ENCODE measurements around the gene OLFML1. TPM values are rescaled to one million over a fixed set of nuclear protein-coding genes. Genes with fewer than 3 reads are reported as not detected.
A peak's percentile ranks its signal among the peaks of the same experiment; 100 is the strongest.

Gene OLFML1
- not detected in 2 replicates for total RNA-seq

GRCh38 chr11:7485186-7486097, at the start of gene OLFML1:
Gene OLFML1, plus strand, starts transcription at chr11:7485506. Its CDS starts 370 bp downstream, at chr11:7485876.
- intact Hi-C loops (cut with micrococcal nuclease) = no loop called here
- no peak within 1 kb of the TSS for H3K27ac Mint-ChIP-seq
- no peaks in the 10 kb centered on the region for H3K4me1 Mint-ChIP-seq (ENCODE audit: low read depth)
- no peak within 1 kb of the TSS for H3K4me3 Mint-ChIP-seq (ENCODE audit: low read depth)
- no peaks in the 10 kb centered on the region for H3K36me3 Mint-ChIP-seq (ENCODE audit: low read depth)
- H3K9me3 Mint-ChIP-seq = no peaks in the 10 kb centered on the region
- H3K27me3 Mint-ChIP-seq (ENCODE audit: low read depth) = no peaks in the 10 kb centered on the region
- no peak for DNase-seq (ENCODE audit: low spot score)

DNA sequence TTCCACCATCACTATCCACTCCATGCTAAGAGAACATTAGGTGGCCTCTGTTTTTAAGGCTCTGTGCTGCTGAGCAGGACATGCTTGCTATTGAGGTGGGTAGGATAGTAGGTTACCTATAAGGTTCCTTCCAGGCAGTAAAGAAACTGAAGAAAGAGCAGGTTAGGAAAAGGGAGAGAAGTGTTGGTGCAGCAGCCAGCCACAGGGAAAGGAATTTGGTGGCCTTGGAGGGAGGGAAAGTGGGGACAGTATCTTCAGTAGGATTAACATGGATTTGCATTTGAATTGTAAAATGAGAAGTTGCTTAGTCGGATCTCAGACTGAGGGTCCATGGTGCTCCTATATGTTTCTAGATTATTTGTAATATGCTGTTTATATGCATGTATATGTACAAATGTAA, 49.2 kb upstream of the OLFML1 start:
- Mint-ChIP-seq H3K36me3 (ENCODE audit: low read depth) (no peaks in the 10 kb centered on the region), H3K27me3 (ENCODE audit: low read depth) (no peaks in the 10 kb centered on the region), H3K27ac (peak overlapping the region; percentile 69), H3K9me3 (no peaks in the 10 kb centered on the region), H3K4me3 (ENCODE audit: low read depth) (no peak overlapping the region), H3K4me1 (ENCODE audit: low read depth) (peaks cover 14% of the 10 kb centered on the region)
- intact Hi-C loops (cut with micrococcal nuclease) = no loop called here
- no peak for DNase-seq (ENCODE audit: low spot score)

DNA sequence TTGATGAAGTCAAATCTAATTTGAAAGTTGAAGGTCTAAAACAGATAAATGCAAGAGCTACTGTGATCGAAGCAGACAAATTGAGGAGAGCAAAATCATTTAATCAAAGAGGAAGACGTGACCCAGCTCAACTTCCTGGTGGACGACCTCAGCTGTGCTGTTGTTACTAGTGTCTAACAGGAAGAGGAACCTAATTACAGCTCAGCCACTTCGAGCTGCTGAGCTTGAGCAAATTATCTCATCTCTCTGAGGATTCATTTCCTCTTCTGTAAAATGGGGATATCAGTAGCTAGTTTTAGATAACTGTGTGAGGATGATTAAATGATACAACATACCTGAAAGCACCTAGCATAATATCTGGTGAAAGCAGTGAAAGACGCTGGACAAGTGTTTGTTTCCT, 48.6 kb upstream of the OLFML1 start:
- no peak for DNase-seq (ENCODE audit: low spot score)
- peaks cover 14% of the 10 kb centered on the region for H3K4me1 Mint-ChIP-seq (ENCODE audit: low read depth)
- intact Hi-C loops (cut with micrococcal nuclease) = no loop called here
- no peaks in the 10 kb centered on the region for H3K9me3 Mint-ChIP-seq
- no peaks in the 10 kb centered on the region for H3K27me3 Mint-ChIP-seq (ENCODE audit: low read depth)
- peak overlapping the region; percentile 69 for H3K27ac Mint-ChIP-seq
- no peak overlapping the region for H3K4me3 Mint-ChIP-seq (ENCODE audit: low read depth)
- no peaks in the 10 kb centered on the region for H3K36me3 Mint-ChIP-seq (ENCODE audit: low read depth)

DNA sequence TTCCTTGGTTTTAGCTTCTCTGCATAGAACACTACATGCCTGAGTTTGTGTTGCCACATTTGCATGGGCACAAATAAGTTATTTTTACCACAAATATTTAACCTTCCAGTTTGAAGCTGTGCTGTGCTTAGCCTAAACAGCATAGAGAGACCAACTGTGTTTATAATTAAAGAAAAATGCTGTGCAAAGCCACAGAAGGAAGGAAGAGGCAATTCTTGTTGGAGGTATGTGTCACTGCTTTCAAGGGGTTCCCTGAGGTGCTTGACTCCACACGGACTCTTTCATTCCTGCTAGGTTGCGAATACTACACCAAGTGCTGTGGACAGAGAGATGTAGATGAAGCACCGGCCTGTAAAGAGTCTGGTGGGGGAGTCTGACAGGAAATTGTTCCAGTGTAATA, 47.6 kb upstream of the OLFML1 start:
- no peak overlapping the region for H3K4me3 Mint-ChIP-seq (ENCODE audit: low read depth)
- H3K4me1 Mint-ChIP-seq (ENCODE audit: low read depth) = peaks cover 14% of the 10 kb centered on the region
- no peaks in the 10 kb centered on the region for H3K9me3 Mint-ChIP-seq
- no peaks in the 10 kb centered on the region for H3K36me3 Mint-ChIP-seq (ENCODE audit: low read depth)
- H3K27ac Mint-ChIP-seq = no peak overlapping the region
- intact Hi-C loops (cut with micrococcal nuclease) = no loop called here
- DNase-seq (ENCODE audit: low spot score) = no peak
- no peaks in the 10 kb centered on the region for H3K27me3 Mint-ChIP-seq (ENCODE audit: low read depth)

- H3K9me3 Mint-ChIP-seq = no peaks in the 10 kb centered on the region
- peaks cover 14% of the 10 kb centered on the region for H3K4me1 Mint-ChIP-seq (ENCODE audit: low read depth)
- H3K27ac Mint-ChIP-seq = no peak overlapping the region
- no peaks in the 10 kb centered on the region for H3K36me3 Mint-ChIP-seq (ENCODE audit: low read depth)
- H3K4me3 Mint-ChIP-seq (ENCODE audit: low read depth) = no peak overlapping the region
- no peaks in the 10 kb centered on the region for H3K27me3 Mint-ChIP-seq (ENCODE audit: low read depth)
- no peak for DNase-seq (ENCODE audit: low spot score)
- intact Hi-C loops (cut with micrococcal nuclease) = no loop called here
Observed at GRCh38 chr11:7439746-7440320, 45.5 kb upstream of the OLFML1 start.

- no peaks in the 10 kb centered on the region for H3K36me3 Mint-ChIP-seq (ENCODE audit: low read depth)
- no peak overlapping the region for H3K27ac Mint-ChIP-seq
- H3K4me3 Mint-ChIP-seq (ENCODE audit: low read depth) = no peak overlapping the region
- no peaks in the 10 kb centered on the region for H3K27me3 Mint-ChIP-seq (ENCODE audit: low read depth)
- H3K4me1 Mint-ChIP-seq (ENCODE audit: low read depth) = no peaks in the 10 kb centered on the region
- H3K9me3 Mint-ChIP-seq = no peaks in the 10 kb centered on the region
- DNase-seq (ENCODE audit: low spot score) = peak; percentile 53
- intact Hi-C loops (cut with micrococcal nuclease) = loop anchor here (1.0 kb wide), 2 partner anchors 298 to 344 kb away; no protein-coding TSS in a partner anchor
Observed at GRCh38 chr11:7442588-7443215, 42.6 kb upstream of the OLFML1 start.

- Mint-ChIP-seq H3K4me1 (ENCODE audit: low read depth) (no peaks in the 10 kb centered on the region), H3K27ac (no peak overlapping the region), H3K9me3 (no peaks in the 10 kb centered on the region), H3K27me3 (ENCODE audit: low read depth) (no peaks in the 10 kb centered on the region), H3K4me3 (ENCODE audit: low read depth) (no peak overlapping the region), H3K36me3 (ENCODE audit: low read depth) (no peaks in the 10 kb centered on the region)
- no peak for DNase-seq (ENCODE audit: low spot score)
- intact Hi-C loops (cut with micrococcal nuclease) = no loop called here
Observed at GRCh38 chr11:7444091-7444981, 41.0 kb upstream of the OLFML1 start.

GRCh38 chr11:7445564-7445963, 39.7 kb upstream of the OLFML1 start:
- Mint-ChIP-seq H3K27ac (no peak overlapping the region), H3K27me3 (ENCODE audit: low read depth) (no peaks in the 10 kb centered on the region), H3K36me3 (ENCODE audit: low read depth) (no peaks in the 10 kb centered on the region), H3K4me1 (ENCODE audit: low read depth) (no peaks in the 10 kb centered on the region), H3K4me3 (ENCODE audit: low read depth) (no peak overlapping the region), H3K9me3 (no peaks in the 10 kb centered on the region)
- intact Hi-C loops (cut with micrococcal nuclease) = no loop called here
- no peak for DNase-seq (ENCODE audit: low spot score)

GRCh38 chr11:7448201-7448600, 37.1 kb upstream of the OLFML1 start:
- DNase-seq (ENCODE audit: low spot score) = no peak
- Mint-ChIP-seq H3K4me1 (ENCODE audit: low read depth) (no peaks in the 10 kb centered on the region), H3K4me3 (ENCODE audit: low read depth) (no peak overlapping the region), H3K9me3 (no peaks in the 10 kb centered on the region), H3K36me3 (ENCODE audit: low read depth) (no peaks in the 10 kb centered on the region), H3K27me3 (ENCODE audit: low read depth) (no peaks in the 10 kb centered on the region), H3K27ac (no peak overlapping the region)
- intact Hi-C loops (cut with micrococcal nuclease) = no loop called here

DNA sequence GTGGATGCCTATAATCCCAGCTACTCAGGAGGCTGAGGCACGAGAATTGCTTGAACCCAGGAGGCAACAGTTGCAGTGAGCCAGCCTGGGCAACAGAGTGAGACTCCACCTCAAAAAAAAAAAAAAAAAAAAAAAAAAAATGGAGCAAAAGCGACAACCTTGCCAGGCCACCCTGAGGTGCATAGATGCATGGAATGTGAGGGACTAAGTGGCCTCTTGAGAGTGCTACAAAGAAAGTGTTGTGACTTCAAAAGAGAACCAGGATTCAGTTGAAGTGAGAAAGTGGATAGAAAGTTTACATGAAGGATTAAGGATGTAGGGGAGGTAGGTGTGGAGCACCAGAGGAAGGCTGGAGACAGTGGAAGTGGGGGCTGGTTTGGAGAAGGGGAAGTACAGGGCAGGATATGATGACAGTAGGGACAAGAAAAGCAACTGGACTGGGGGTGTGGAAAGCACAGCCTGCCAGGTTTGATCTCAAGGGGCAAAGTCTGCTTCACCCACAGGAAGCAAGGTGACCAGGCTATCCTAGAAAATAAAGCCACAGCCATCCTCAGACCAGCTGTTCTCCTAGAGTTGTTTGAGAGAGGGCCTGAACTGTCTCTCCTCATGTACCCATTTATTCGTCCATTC, 36.0 kb upstream of the OLFML1 start:
- no peaks in the 10 kb centered on the region for H3K4me1 Mint-ChIP-seq (ENCODE audit: low read depth)
- DNase-seq (ENCODE audit: low spot score) = no peak
- no peak overlapping the region for H3K4me3 Mint-ChIP-seq (ENCODE audit: low read depth)
- no peaks in the 10 kb centered on the region for H3K27me3 Mint-ChIP-seq (ENCODE audit: low read depth)
- H3K36me3 Mint-ChIP-seq (ENCODE audit: low read depth) = no peaks in the 10 kb centered on the region
- intact Hi-C loops (cut with micrococcal nuclease) = no loop called here
- no peak overlapping the region for H3K27ac Mint-ChIP-seq
- no peaks in the 10 kb centered on the region for H3K9me3 Mint-ChIP-seq

GRCh38 chr11:7449841-7450214, 35.5 kb upstream of the OLFML1 start:
- no peak overlapping the region for H3K27ac Mint-ChIP-seq
- no peaks in the 10 kb centered on the region for H3K36me3 Mint-ChIP-seq (ENCODE audit: low read depth)
- no peak for DNase-seq (ENCODE audit: low spot score)
- no peaks in the 10 kb centered on the region for H3K9me3 Mint-ChIP-seq
- H3K27me3 Mint-ChIP-seq (ENCODE audit: low read depth) = no peaks in the 10 kb centered on the region
- no peak overlapping the region for H3K4me3 Mint-ChIP-seq (ENCODE audit: low read depth)
- no peaks in the 10 kb centered on the region for H3K4me1 Mint-ChIP-seq (ENCODE audit: low read depth)
- intact Hi-C loops (cut with micrococcal nuclease) = no loop called here

GRCh38 chr11:7450836-7451235, 34.5 kb upstream of the OLFML1 start:
- no peaks in the 10 kb centered on the region for H3K4me1 Mint-ChIP-seq (ENCODE audit: low read depth)
- no peaks in the 10 kb centered on the region for H3K9me3 Mint-ChIP-seq
- H3K27me3 Mint-ChIP-seq (ENCODE audit: low read depth) = no peaks in the 10 kb centered on the region
- H3K36me3 Mint-ChIP-seq (ENCODE audit: low read depth) = no peaks in the 10 kb centered on the region
- DNase-seq (ENCODE audit: low spot score) = no peak
- intact Hi-C loops (cut with micrococcal nuclease) = no loop called here
- H3K4me3 Mint-ChIP-seq (ENCODE audit: low read depth) = no peak overlapping the region
- H3K27ac Mint-ChIP-seq = no peak overlapping the region
